GM12878 (cell line): ENCODE measurements around the gene MAPK8IP3. TPM values are rescaled to one million over a fixed set of nuclear protein-coding genes. Genes with fewer than 3 reads are reported as not detected.

Experiments used
- ATAC-seq: fragments of 200-7000 bp; cut with Tn5 transposase; 3 replicates; pipeline ENCODE4 v1.9.1; 2020; ENCODE audit warnings: mild to moderate bottlenecking, moderate library complexity
- BruUV-seq: library from RNA; stranded (reverse); fragments of 400-500 nt; replicated peaks from 2 replicates; lab custom pipeline; 2021; lab: Mats Ljungman, UMichigan
- CTCF ChIA-PET: fragments of 300-600 bp; sonication (Branson Sonifier 250); formaldehyde crosslinking; extraction: SDS; loops from one replicate; lab custom pipeline; 2021; ENCODE audit warnings: inconsistent platforms; lab: Yijun Ruan, JAX
- POLR2A ChIA-PET: fragments of 350-600 bp; formaldehyde crosslinking; extraction: SDS; loops from one replicate; lab custom pipeline; 2021; ENCODE audit warnings: inconsistent platforms; lab: Charles Lee
- RAD21 ChIA-PET: fragments of 300-600 bp; sonication (Branson Sonifier 250); formaldehyde crosslinking; loops from one replicate; lab custom pipeline; 2023; ENCODE audit warnings: antibody characterized with exemption; ENCODE audit not compliant: unreplicated experiment; lab: Charles Lee
- SMC1A ChIA-PET: fragments of 300-600 bp; sonication (Branson Sonifier 250); formaldehyde crosslinking; loops from one replicate; lab custom pipeline; 2023; ENCODE audit not compliant: unreplicated experiment, uncharacterized antibody; lab: Charles Lee
- DNase-seq: peaks from one replicate; pipeline ENCODE4 v3.0.0-alpha.2; 2011; ENCODE audit warnings: low read depth, low spot score
- FAIRE-seq: peaks from 3 replicates; lab custom pipeline; 2011; peaks lifted over from hg19 to GRCh38; lab: Jason Lieb, UNC
- H2AFZ ChIP-seq: 2 replicates; pipeline ENCODE4 v1.6.0; 2011; ENCODE audit warnings: low read depth, low read length, control low read depth; ENCODE audit not compliant: control insufficient read depth
- H3K27ac ChIP-seq: 2 replicates; pipeline ENCODE4 v1.5.1; 2011; ENCODE audit warnings: control low read depth; ENCODE audit not compliant: control insufficient read depth, insufficient read depth
- H3K27me3 ChIP-seq, 2 experiments: replicated peaks in 1 of 2; 2 replicates each; pipeline versions ENCODE4 v1.6.0 to v1.6.1; 2011; ENCODE audit warnings: low read length in 1 of 2; ENCODE audit not compliant: control insufficient read depth in 2 of 2, insufficient read depth in 2 of 2
- H3K36me3 ChIP-seq, 2 experiments: 2 replicates each; pipeline ENCODE4 v1.5.1; 2011; ENCODE audit warnings: low read length in 1 of 2; ENCODE audit not compliant: control insufficient read depth in 2 of 2, insufficient read depth in 2 of 2
- H3K4me1 ChIP-seq: 2 replicates; pipeline ENCODE4 v1.6.1; 2011; ENCODE audit warnings: mild to moderate bottlenecking, low read length, moderate library complexity, mixed read lengths; ENCODE audit not compliant: control insufficient read depth, insufficient read depth
- H3K4me2 ChIP-seq: 2 replicates; pipeline ENCODE4 v1.6.0; 2011; ENCODE audit warnings: control low read depth; ENCODE audit not compliant: control insufficient read depth, insufficient read depth
- H3K4me3 ChIP-seq: fragments of 200-600 bp; sonication (generic); 2 replicates; pipeline ENCODE4 v1.5.1; 2016
- H3K79me2 ChIP-seq: 2 replicates; pipeline ENCODE4 v1.6.0; 2011; ENCODE audit warnings: low read length; ENCODE audit not compliant: control insufficient read depth, insufficient read depth
- H3K9ac ChIP-seq: 2 replicates; pipeline ENCODE4 v1.8.0; 2011; ENCODE audit warnings: low read length, control low read depth, mixed read lengths; ENCODE audit not compliant: control insufficient read depth, insufficient read depth
- H3K9me3 ChIP-seq: replicated peaks from 3 replicates; pipeline ENCODE4 v1.5.1; 2011; ENCODE audit warnings: mild to moderate bottlenecking, low read length; ENCODE audit not compliant: control insufficient read depth, insufficient read depth
- H4K20me1 ChIP-seq: 2 replicates; pipeline ENCODE4 v1.6.0; 2011; ENCODE audit not compliant: control insufficient read depth, insufficient read depth
- MXI1 ChIP-seq: fragments of 150-350 bp; IDR thresholded peaks from 2 replicates; pipeline ENCODE4 v1.6.1; 2011; ENCODE audit warnings: low read depth, mild to moderate bottlenecking, inconsistent platforms, low read length, improper control_type of control experiment
- SMAD5 ChIP-seq: IDR thresholded peaks from 2 replicates; pipeline ENCODE4 v1.6.1; 2016; ENCODE audit warnings: antibody characterized with exemption, low read depth
- SP1 ChIP-seq: IDR thresholded peaks from one replicate; pipeline ENCODE4 v1.6.1; 2011; ENCODE audit warnings: low read depth, low read length
- SREBF2 ChIP-seq: IDR thresholded peaks from 2 replicates; pipeline ENCODE4 v1.6.1; 2012; ENCODE audit warnings: mild to moderate bottlenecking, low read length
- TCF3 ChIP-seq: IDR thresholded peaks from 2 replicates; pipeline ENCODE4 v1.6.1; 2012; ENCODE audit warnings: low read depth, mild to moderate bottlenecking, low read length, borderline replicate concordance; ENCODE audit not compliant: insufficient read depth
- YY1 ChIP-seq: IDR thresholded peaks from 2 replicates; pipeline ENCODE4 v1.6.1; 2011; ENCODE audit warnings: low read depth, mild to moderate bottlenecking, low read length
- WGBS: methylation state at CpG from one replicate; pipeline ENCODE4 v1.1.6; 2016; ENCODE audit warnings: low lambda C conversion rate; ENCODE audit not compliant: insufficient replicate concordance, insufficient coverage; ENCODE audit errors: missing lambda C conversion rate; 5-methylcytosine and 5-hydroxymethylcytosine counted together
- in situ Hi-C: fragments of 300-500 bp; cut with MboI; formaldehyde crosslinking; loops from 9 replicates; pipeline ENCODE4 v1.14.3; 2018; ENCODE audit warnings: mixed read lengths
- intact Hi-C: fragments of 100-400 bp; cut with micrococcal nuclease; formaldehyde crosslinking; loops from one replicate; pipeline ENCODE4 v1.14.2; 2022; ENCODE audit not compliant: unreplicated experiment
- polyA plus RNA-seq, 11 experiments: library from polyadenylated mRNA; depleted of rRNA in 4 of 11; unstranded in 6 of 11; stranded (reverse) in 5 of 11; fragments of >200 nt; fragmentation: Nextera tagmentation in 4 of 11; fragmentation: Illumina TruSeq in 1 of 11; extraction: Ambion mirVana in 4 of 11; extraction: Trizol in 1 of 11; gene quantifications; 1 replicate in 1 of 11; 2 replicates in 10 of 11; pipeline versions ENCODE4 v1.2.1 to v1.2.3, GENCODE V29; 2011 to 2016; ENCODE audit warnings: inconsistent platforms in 2 of 11, missing spikeins in 2 of 11, low read depth in 1 of 11
- total RNA-seq, 4 experiments: library from RNA; depleted of rRNA in 3 of 4; stranded (reverse); fragments of >200 nt in 3 of 4; fragmentation: Illumina TruSeq in 1 of 4; extraction: Trizol in 1 of 4; gene quantifications; 2 replicates each; pipeline versions ENCODE4 v1.2.1 to v1.2.3, GENCODE V29; 2013 to 2021
- TF ChIP-seq, protein P1 (sequence below): IDR thresholded peaks from 2 replicates; pipeline ENCODE4 v1.6.1; 2012; ENCODE audit warnings: improper control_type of control experiment, low read depth, low read length; ENCODE audit not compliant: insufficient replicate concordance
- TF ChIP-seq, protein P2 (sequence below): fragments of 450-650 bp; conservative IDR thresholded peaks from 2 replicates; pipeline ENCODE4 v1.6.1; 2017; ENCODE audit warnings: mild to moderate bottlenecking, moderate library complexity
- TF ChIP-seq, protein P3 (sequence below), 3 experiments: IDR thresholded peaks in 2 of 3; conservative IDR thresholded peaks in 1 of 3; 2 replicates each; pipeline ENCODE4 v1.5.1; 2011; ENCODE audit warnings: low read depth in 3 of 3, low read length in 3 of 3, mild to moderate bottlenecking in 3 of 3, control low read depth in 2 of 3, moderate library complexity in 2 of 3, inconsistent platforms in 1 of 3, mixed read lengths in 1 of 3; ENCODE audit not compliant: control insufficient read depth in 2 of 3, insufficient read depth in 1 of 3; ENCODE audit errors: extremely low read depth in 1 of 3
- TF ChIP-seq, protein P4 (sequence below): fragments of 450-650 bp; formaldehyde crosslinking; IDR thresholded peaks from 2 replicates; pipeline ENCODE4 v1.4.0; 2022; ENCODE audit warnings: mild to moderate bottlenecking, moderate library complexity

MAPK8IP3 gene
- total and polyA plus RNA-seq, 10 of the 15 experiments (the other 5 are each of a cell fraction or from before 2014, with no cell fraction given): 0.06 to 67.9 (median 18.2) TPM

DNA sequence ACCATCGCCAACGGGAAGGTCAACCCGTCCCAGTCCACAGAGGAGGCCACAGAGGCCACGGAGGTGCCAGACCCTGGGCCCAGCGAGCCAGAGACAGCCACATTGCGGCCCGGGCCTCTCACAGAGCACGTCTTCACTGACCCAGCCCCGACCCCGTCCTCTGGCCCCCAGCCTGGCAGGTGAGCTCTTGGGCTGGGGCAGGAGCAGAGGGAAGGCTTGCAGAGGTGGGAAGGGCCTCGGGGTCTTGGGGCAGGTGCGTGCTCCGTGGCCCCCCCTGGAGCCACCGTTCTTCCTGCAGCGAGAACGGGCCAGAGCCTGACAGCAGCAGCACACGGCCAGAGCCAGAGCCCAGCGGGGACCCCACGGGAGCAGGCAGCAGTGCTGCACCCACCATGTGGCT is 60.2 kb downstream of the MAPK8IP3 start (continued):
- TF ChIP-seq, protein P1, sequence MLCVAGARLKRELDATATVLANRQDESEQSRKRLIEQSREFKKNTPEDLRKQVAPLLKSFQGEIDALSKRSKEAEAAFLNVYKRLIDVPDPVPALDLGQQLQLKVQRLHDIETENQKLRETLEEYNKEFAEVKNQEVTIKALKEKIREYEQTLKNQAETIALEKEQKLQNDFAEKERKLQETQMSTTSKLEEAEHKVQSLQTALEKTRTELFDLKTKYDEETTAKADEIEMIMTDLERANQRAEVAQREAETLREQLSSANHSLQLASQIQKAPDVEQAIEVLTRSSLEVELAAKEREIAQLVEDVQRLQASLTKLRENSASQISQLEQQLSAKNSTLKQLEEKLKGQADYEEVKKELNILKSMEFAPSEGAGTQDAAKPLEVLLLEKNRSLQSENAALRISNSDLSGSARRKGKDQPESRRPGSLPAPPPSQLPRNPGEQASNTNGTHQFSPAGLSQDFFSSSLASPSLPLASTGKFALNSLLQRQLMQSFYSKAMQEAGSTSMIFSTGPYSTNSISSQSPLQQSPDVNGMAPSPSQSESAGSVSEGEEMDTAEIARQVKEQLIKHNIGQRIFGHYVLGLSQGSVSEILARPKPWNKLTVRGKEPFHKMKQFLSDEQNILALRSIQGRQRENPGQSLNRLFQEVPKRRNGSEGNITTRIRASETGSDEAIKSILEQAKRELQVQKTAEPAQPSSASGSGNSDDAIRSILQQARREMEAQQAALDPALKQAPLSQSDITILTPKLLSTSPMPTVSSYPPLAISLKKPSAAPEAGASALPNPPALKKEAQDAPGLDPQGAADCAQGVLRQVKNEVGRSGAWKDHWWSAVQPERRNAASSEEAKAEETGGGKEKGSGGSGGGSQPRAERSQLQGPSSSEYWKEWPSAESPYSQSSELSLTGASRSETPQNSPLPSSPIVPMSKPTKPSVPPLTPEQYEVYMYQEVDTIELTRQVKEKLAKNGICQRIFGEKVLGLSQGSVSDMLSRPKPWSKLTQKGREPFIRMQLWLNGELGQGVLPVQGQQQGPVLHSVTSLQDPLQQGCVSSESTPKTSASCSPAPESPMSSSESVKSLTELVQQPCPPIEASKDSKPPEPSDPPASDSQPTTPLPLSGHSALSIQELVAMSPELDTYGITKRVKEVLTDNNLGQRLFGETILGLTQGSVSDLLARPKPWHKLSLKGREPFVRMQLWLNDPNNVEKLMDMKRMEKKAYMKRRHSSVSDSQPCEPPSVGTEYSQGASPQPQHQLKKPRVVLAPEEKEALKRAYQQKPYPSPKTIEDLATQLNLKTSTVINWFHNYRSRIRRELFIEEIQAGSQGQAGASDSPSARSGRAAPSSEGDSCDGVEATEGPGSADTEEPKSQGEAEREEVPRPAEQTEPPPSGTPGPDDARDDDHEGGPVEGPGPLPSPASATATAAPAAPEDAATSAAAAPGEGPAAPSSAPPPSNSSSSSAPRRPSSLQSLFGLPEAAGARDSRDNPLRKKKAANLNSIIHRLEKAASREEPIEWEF: no peak
- no peak for TF ChIP-seq TCF3

DNA sequence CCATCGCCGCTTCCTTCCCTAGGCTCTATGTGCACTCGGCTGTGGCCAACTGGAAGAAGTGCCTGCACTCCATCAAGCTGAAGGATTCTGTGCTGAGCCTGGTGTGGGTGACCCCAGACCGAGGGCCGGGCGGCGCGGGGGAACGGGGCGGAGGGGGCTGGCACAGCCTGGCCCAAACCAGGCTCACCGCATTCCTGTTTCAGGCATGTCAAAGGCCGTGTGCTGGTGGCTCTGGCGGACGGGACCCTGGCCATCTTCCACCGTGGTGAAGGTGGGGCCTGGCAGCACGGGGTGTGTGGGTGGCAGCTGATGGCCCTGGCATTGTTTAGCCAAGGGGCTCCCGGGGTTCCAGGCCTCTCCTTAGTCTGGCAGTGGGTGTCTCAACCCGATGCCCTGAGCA is 60.7 kb downstream of the MAPK8IP3 start:
- H4K20me1 ChIP-seq: no peaks in the 10 kb centered on the region
- SMC1A ChIA-PET: no interaction called here
- no TSS peak for BruUV-seq
- no peak overlapping the region for H3K9ac ChIP-seq
- CTCF ChIA-PET: no interaction called here
- H2AFZ ChIP-seq: no peak overlapping the region
- ATAC-seq (no peak), FAIRE-seq (no peak), DNase-seq (no peak)
- no peak overlapping the region for H3K4me3 ChIP-seq
- H3K79me2 ChIP-seq: peaks cover 12% of the 10 kb centered on the region
- H3K4me2 ChIP-seq: no peak overlapping the region
- no peaks in the 10 kb centered on the region for H3K27me3 ChIP-seq
- RAD21 ChIA-PET: no interaction called here
- H3K4me1 ChIP-seq: peaks cover 4% of the 10 kb centered on the region
- intact Hi-C loops (no loop called here), in situ Hi-C loops (no loop called here)
- no peaks in the 10 kb centered on the region for H3K9me3 ChIP-seq
- H3K36me3 ChIP-seq: peaks cover 0 to 27% of the 10 kb centered on the region in 2 experiments; a peak in 3 of 4 replicates
- POLR2A ChIA-PET: interaction anchor here (0.5 kb wide), 1 partner anchor 169 kb away, joined by 3 read pairs; no protein-coding TSS in a partner anchor
- WGBS: 88% methylated on average over 18 of the region's 18 CpGs
- H3K27ac ChIP-seq: no peak overlapping the region
- TF ChIP-seq, protein P2, sequence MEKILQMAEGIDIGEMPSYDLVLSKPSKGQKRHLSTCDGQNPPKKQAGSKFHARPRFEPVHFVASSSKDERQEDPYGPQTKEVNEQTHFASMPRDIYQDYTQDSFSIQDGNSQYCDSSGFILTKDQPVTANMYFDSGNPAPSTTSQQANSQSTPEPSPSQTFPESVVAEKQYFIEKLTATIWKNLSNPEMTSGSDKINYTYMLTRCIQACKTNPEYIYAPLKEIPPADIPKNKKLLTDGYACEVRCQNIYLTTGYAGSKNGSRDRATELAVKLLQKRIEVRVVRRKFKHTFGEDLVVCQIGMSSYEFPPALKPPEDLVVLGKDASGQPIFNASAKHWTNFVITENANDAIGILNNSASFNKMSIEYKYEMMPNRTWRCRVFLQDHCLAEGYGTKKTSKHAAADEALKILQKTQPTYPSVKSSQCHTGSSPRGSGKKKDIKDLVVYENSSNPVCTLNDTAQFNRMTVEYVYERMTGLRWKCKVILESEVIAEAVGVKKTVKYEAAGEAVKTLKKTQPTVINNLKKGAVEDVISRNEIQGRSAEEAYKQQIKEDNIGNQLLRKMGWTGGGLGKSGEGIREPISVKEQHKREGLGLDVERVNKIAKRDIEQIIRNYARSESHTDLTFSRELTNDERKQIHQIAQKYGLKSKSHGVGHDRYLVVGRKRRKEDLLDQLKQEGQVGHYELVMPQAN: no peak
- TF ChIP-seq, protein P3, sequence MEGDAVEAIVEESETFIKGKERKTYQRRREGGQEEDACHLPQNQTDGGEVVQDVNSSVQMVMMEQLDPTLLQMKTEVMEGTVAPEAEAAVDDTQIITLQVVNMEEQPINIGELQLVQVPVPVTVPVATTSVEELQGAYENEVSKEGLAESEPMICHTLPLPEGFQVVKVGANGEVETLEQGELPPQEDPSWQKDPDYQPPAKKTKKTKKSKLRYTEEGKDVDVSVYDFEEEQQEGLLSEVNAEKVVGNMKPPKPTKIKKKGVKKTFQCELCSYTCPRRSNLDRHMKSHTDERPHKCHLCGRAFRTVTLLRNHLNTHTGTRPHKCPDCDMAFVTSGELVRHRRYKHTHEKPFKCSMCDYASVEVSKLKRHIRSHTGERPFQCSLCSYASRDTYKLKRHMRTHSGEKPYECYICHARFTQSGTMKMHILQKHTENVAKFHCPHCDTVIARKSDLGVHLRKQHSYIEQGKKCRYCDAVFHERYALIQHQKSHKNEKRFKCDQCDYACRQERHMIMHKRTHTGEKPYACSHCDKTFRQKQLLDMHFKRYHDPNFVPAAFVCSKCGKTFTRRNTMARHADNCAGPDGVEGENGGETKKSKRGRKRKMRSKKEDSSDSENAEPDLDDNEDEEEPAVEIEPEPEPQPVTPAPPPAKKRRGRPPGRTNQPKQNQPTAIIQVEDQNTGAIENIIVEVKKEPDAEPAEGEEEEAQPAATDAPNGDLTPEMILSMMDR (IDR thresholded peaks at IDR 0.05 in 2 of 3, conservative IDR thresholded peaks at IDR 0.05 in 1 of 3; ENCODE audit: control insufficient read depth in 2 of 3, extremely low read depth in 1 of 3, insufficient read depth in 1 of 3, low read depth in 3 of 3, low read length in 3 of 3): no peak
- TF ChIP-seq SMAD5 (no peak), MXI1 (no peak), SREBF2 (no peak), YY1 (no peak), SP1 (no peak)
- TF ChIP-seq, protein P4, sequence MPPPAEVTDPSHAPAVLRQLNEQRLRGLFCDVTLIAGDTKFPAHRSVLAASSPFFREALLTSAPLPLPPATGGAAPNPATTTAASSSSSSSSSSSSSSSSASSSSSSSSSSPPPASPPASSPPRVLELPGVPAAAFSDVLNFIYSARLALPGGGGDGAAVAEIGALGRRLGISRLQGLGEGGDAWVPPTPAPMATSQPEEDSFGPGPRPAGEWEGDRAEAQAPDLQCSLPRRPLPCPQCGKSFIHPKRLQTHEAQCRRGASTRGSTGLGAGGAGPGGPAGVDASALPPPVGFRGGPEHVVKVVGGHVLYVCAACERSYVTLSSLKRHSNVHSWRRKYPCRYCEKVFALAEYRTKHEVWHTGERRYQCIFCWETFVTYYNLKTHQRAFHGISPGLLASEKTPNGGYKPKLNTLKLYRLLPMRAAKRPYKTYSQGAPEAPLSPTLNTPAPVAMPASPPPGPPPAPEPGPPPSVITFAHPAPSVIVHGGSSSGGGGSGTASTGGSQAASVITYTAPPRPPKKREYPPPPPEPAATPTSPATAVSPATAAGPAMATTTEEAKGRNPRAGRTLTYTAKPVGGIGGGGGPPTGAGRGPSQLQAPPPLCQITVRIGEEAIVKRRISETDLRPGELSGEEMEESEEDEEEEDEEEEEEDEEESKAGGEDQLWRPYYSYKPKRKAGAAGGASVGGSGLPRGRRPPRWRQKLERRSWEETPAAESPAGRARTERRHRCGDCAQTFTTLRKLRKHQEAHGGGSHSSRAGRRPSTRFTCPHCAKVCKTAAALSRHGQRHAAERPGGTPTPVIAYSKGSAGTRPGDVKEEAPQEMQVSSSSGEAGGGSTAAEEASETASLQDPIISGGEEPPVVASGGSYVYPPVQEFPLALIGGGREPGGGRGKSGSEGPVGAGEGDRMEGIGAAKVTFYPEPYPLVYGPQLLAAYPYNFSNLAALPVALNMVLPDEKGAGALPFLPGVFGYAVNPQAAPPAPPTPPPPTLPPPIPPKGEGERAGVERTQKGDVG (CRISPR knock-in tag): no peak
